Activated naive CD8-positive, alpha-beta T cell treated with anti-CD3 and anti-CD28 coated beads for 36 hours (primary cell): Measurements from ENCODE around the gene CTNNBL1. TPM values are rescaled to one million over a fixed set of nuclear protein-coding genes. Genes with fewer than 3 reads are reported as not detected.
"Not testable (repeated sequence)": the region's sequence is repeated elsewhere in the genome, so short reads cannot be mapped to it uniquely, and the experiment has no call there.

ENCODE experiments used
- DNase-seq: peaks from one replicate; pipeline ENCODE4 v3.0.0; 2021
- H3K27ac Mint-ChIP-seq: one replicate; pipeline ENCODE4 v1.8.0; 2022; ENCODE audit warnings: mild to moderate bottlenecking, moderate library complexity, mixed read lengths
- H3K27me3 Mint-ChIP-seq: one replicate; pipeline ENCODE4 v1.8.0; 2022; ENCODE audit warnings: mild to moderate bottlenecking, mixed read lengths
- H3K36me3 Mint-ChIP-seq: one replicate; pipeline ENCODE4 v1.8.0; 2021; ENCODE audit warnings: mild to moderate bottlenecking, mixed read lengths
- H3K4me1 Mint-ChIP-seq: one replicate; pipeline ENCODE4 v1.8.0; 2021; ENCODE audit warnings: mixed read lengths
- H3K4me3 Mint-ChIP-seq: one replicate; pipeline ENCODE4 v1.8.0; 2022; ENCODE audit warnings: mild to moderate bottlenecking, moderate library complexity, mixed read lengths
- H3K9me3 Mint-ChIP-seq: one replicate; pipeline ENCODE4 v1.8.0; 2022; ENCODE audit warnings: mixed read lengths
- total RNA-seq, 2 experiments: library from RNA; stranded (reverse); gene quantifications; one replicate each; pipeline ENCODE4 v1.2.3, GENCODE V29; 2021

Gene CTNNBL1
- total RNA-seq, 2 experiments from 2014 or later = 85.6 to 98.4 TPM

DNA sequence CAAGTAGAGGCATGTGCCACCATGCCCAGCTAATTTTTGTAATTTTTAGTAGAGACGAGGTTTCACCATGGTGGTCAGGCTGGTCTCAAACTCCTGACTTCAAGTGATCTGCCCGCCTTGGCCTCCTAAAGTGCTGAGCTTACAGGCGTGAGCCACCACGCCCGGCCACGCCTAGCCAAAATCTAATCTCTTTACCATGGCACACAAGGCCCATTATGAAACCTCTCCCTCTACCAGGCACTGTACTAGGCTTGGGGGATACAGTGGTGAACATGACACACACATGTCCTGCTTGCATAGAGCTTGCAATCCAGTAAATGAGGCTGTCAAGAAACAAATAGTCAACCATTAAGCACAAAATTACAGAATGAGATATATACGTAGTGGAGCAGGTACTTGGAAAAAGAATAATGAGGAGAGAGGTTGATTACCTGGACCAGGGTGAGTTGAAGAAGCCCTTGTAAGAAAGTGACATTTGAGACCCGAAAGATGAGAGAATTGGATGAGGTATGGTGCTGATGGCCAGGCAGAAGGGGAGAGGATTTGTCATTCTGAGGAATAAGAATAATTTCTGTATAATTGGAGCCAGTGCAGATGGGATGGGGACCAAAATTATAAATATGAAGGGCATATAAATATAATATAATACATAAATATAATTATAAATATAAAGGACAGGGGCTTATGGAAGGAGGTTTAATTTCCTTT is 1.2 kb upstream of the CTNNBL1 start:
- Mint-ChIP-seq H3K4me3 (no peak overlapping the region), H3K27me3 (peaks cover 29% of the 10 kb centered on the region), H3K4me1 (peaks cover 20% of the 10 kb centered on the region), H3K9me3 (no peaks in the 10 kb centered on the region), H3K36me3 (peaks cover 12% of the 10 kb centered on the region), H3K27ac (no peak overlapping the region)
- DNase-seq = no peak

DNA sequence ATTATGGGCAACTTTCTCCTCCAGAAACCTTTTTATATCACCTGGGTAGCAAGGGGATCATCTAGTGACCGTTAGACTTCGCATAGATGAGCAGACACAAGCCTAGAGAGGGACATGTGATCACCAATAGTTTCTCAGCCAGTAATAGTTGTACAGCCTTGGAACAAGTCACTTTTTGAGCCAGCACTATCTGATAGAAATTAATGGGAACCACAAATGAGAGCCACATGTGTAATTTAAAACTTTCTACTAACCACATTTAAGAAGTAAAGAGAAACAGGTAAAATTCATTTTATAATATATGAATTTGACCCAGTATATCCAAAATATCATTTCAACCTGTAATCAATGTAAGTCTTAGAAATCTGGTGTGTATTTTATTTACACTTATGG is 592 bp upstream of the CTNNBL1 start:
- peak overlapping the region; percentile 91 for H3K27ac Mint-ChIP-seq
- no peak for DNase-seq
- H3K4me3 Mint-ChIP-seq = peak overlapping the region; percentile 99
- H3K27me3 Mint-ChIP-seq = peaks cover 29% of the 10 kb centered on the region
- H3K36me3 Mint-ChIP-seq = peaks cover 12% of the 10 kb centered on the region
- H3K9me3 Mint-ChIP-seq = no peaks in the 10 kb centered on the region
- H3K4me1 Mint-ChIP-seq = peaks cover 14% of the 10 kb centered on the region

GRCh38 chr20:37695684-37696342 is 2.0 kb downstream of the CTNNBL1 start:
- no peaks in the 10 kb centered on the region for H3K9me3 Mint-ChIP-seq
- peaks cover 31% of the 10 kb centered on the region for H3K4me1 Mint-ChIP-seq
- peaks cover 8% of the 10 kb centered on the region for H3K27me3 Mint-ChIP-seq
- DNase-seq = no peak
- H3K27ac Mint-ChIP-seq = no peak overlapping the region
- H3K36me3 Mint-ChIP-seq = peaks cover 12% of the 10 kb centered on the region
- no peak overlapping the region for H3K4me3 Mint-ChIP-seq

GRCh38 chr20:37697314-37697713 is 3.5 kb downstream of the CTNNBL1 start:
- Mint-ChIP-seq H3K27ac (no peak overlapping the region), H3K4me1 (peaks cover 31% of the 10 kb centered on the region), H3K36me3 (peaks cover 12% of the 10 kb centered on the region), H3K4me3 (no peak overlapping the region), H3K27me3 (peaks cover 2% of the 10 kb centered on the region), H3K9me3 (no peaks in the 10 kb centered on the region)
- DNase-seq = no peak

DNA sequence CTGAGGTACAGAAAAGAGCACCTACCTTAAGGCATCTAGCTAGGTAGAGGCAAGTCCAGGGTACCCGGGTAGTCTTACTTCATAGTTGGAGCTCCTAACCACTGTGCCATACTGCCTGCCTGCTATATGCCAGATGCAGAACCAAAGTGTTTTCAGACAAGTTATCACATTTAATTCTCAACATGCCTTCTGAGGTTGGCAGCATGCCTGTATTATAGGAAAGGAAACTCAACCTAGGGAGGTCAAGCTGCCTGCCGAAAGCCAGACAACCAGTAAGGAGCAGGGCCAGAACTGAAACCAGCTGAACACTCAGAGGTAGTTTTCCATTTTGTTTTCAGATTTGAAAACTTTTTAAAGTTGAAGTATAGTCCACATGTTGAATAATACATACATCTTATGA is 5.4 kb downstream of the CTNNBL1 start:
- Mint-ChIP-seq H3K4me3 (no peak overlapping the region), H3K27me3 (no peaks in the 10 kb centered on the region), H3K27ac (no peak overlapping the region), H3K4me1 (peaks cover 29% of the 10 kb centered on the region), H3K36me3 (peaks cover 12% of the 10 kb centered on the region), H3K9me3 (no peaks in the 10 kb centered on the region)
- no peak for DNase-seq

DNA sequence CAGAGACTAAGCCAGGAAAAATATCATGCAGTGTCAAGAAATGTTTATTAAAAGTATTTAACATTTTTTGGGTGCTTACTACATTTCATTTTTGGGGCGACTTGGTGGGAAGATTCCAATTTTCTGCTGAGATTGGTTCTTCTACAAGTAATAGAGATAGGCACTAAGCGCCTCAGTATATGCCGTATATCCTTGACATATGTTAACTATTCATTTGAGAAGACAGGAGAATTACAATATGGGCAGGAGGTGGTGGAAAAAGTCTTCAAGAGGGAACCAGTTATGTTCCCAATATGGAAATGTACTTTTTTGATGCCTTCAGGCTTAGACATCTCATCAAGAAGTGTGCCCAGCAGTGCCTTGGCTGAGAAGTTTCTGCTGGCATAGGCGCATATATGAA is 6.5 kb downstream of the CTNNBL1 start:
- Mint-ChIP-seq H3K9me3 (no peaks in the 10 kb centered on the region), H3K36me3 (peaks cover 11% of the 10 kb centered on the region), H3K4me1 (peaks cover 28% of the 10 kb centered on the region), H3K27ac (no peak overlapping the region), H3K4me3 (no peak overlapping the region), H3K27me3 (no peaks in the 10 kb centered on the region)
- no peak for DNase-seq

- Mint-ChIP-seq H3K36me3 (peaks cover 10% of the 10 kb centered on the region), H3K4me1 (peaks cover 21% of the 10 kb centered on the region)
- not testable (repeated sequence) for H3K27ac Mint-ChIP-seq, DNase-seq, H3K4me3 Mint-ChIP-seq, H3K27me3 Mint-ChIP-seq, H3K9me3 Mint-ChIP-seq
Measured at GRCh38 chr20:37701676-37702075, 7.8 kb downstream of the CTNNBL1 start.

GRCh38 chr20:37702403-37703034 is 8.7 kb downstream of the CTNNBL1 start:
- Mint-ChIP-seq H3K27me3 (no peaks in the 10 kb centered on the region), H3K27ac (no peak overlapping the region), H3K4me1 (peaks cover 21% of the 10 kb centered on the region), H3K4me3 (no peak overlapping the region), H3K9me3 (no peaks in the 10 kb centered on the region), H3K36me3 (peaks cover 6% of the 10 kb centered on the region)
- no peak for DNase-seq

DNA sequence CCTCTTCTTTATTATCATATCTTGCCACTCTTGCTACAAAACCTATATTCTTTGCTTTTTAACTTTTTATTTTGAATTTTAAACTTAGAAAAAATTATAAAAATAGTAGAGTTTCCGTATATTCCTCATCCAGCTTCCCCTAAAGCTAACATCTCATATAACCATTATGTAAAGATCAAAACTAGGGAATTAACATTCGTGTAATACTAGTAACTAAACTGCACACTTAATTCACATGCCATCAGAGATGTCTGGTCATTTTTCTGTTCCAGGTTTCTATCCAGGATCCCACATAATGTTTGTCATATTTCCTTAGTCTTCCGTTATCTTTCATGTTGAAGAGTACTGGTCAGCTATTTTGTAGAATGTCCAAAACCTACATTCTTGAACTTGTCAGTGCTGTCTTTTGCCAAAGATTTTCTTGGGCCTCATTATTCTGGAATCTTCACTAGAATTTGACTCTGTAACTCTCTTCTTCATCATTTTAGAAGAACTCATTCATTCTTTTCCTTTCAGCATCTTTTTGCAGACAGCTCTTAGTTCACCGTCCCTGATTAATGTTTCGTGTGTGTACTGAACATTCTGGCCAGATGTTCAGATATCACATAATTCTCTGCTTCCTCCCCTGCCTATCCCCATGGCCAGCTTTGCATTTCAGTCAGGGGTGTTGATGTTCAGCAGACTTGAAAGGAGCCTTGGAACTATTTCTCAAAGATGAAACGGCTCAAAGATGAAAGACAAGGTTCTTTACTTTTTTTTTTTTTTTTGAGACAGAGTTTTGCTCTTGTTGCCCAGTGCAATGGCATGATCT is 9.4 kb downstream of the CTNNBL1 start:
- DNase-seq = no peak
- Mint-ChIP-seq H3K4me3 (no peak overlapping the region), H3K27ac (no peak overlapping the region), H3K9me3 (no peaks in the 10 kb centered on the region), H3K36me3 (peaks cover 11% of the 10 kb centered on the region), H3K27me3 (no peaks in the 10 kb centered on the region), H3K4me1 (peaks cover 25% of the 10 kb centered on the region)

GRCh38 chr20:37704955-37705354 is 11.1 kb downstream of the CTNNBL1 start:
- Mint-ChIP-seq H3K4me1 (peaks cover 18% of the 10 kb centered on the region), H3K36me3 (peaks cover 11% of the 10 kb centered on the region), H3K27me3 (no peaks in the 10 kb centered on the region), H3K27ac (no peak overlapping the region), H3K4me3 (no peak overlapping the region), H3K9me3 (no peaks in the 10 kb centered on the region)
- DNase-seq = no peak

GRCh38 chr20:37706298-37706697 is 12.5 kb downstream of the CTNNBL1 start:
- H3K27ac Mint-ChIP-seq = no peak overlapping the region
- no peaks in the 10 kb centered on the region for H3K9me3 Mint-ChIP-seq
- H3K27me3 Mint-ChIP-seq = no peaks in the 10 kb centered on the region
- peaks cover 11% of the 10 kb centered on the region for H3K36me3 Mint-ChIP-seq
- DNase-seq = no peak
- H3K4me3 Mint-ChIP-seq = no peak overlapping the region
- peaks cover 17% of the 10 kb centered on the region for H3K4me1 Mint-ChIP-seq

DNA sequence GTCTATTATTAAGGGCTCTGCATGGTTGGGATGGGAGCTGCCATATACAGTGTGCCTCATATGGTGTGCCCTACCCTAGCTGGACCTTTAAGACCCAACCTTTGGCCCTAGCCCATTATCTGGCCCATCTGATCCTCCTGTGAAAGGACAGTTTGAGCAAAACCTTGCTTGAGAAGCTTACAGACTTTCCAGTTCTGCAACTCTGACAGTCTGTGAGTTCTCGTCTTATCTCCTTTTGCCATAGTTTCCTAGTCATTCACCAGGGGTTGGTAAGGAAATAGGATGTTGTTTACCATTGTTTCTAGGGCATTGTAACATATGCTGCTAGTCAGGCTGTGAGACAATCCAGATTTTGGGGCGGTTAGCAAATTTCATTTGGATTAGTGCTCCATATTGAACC is 17.2 kb downstream of the CTNNBL1 start:
- no peaks in the 10 kb centered on the region for H3K27me3 Mint-ChIP-seq
- peaks cover 23% of the 10 kb centered on the region for H3K4me1 Mint-ChIP-seq
- H3K36me3 Mint-ChIP-seq = peaks cover 22% of the 10 kb centered on the region
- H3K4me3 Mint-ChIP-seq = no peak overlapping the region
- H3K9me3 Mint-ChIP-seq = no peaks in the 10 kb centered on the region
- no peak for DNase-seq
- H3K27ac Mint-ChIP-seq = no peak overlapping the region

DNA sequence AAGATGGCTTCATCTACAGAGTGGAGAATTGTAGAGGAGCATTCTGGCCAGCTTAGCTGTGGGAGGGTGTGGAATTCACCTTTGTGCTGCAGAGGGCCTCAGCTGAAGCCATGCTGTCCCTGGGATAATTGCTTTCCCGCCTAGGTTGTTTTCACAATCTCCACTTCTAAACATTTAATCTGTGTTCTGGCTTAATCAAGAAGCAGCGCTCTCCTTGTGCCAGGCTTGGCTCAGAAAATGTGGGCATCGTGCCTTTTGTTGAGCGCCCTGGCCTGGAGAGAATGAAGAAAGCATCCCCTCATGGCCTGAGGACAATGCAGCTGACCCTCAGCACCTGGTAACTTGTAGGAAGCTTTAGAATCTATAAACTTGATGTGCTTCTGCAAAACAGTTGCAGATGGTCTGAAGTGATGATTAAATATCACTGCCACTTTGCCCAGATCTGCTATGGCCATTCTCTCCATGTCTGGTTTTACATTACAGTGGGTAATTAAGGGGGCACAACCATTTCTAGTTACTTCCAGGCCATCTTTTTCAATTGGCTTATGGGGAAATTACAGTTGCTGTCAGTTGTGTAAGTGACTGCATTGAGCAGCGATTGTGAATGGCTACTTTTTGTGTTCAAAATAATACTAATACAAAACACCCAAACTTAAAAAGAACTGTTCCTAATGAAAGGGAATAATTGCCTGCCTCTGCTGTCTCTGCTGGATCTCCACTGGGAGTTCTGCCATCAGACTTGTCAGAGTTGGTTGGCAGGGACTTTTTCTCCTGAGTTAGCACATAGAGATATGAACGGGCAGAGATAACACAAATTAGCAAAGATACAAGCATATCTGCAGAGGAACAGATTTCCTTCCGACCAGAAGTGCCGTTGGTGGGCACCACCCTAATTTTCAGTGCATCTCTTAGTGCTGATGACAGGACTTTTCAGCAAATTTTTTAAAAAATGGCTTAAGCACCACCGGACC is 18.4 kb downstream of the CTNNBL1 start:
- Mint-ChIP-seq H3K9me3 (peaks cover 2% of the 10 kb centered on the region), H3K4me1 (peaks cover 26% of the 10 kb centered on the region)

DNA sequence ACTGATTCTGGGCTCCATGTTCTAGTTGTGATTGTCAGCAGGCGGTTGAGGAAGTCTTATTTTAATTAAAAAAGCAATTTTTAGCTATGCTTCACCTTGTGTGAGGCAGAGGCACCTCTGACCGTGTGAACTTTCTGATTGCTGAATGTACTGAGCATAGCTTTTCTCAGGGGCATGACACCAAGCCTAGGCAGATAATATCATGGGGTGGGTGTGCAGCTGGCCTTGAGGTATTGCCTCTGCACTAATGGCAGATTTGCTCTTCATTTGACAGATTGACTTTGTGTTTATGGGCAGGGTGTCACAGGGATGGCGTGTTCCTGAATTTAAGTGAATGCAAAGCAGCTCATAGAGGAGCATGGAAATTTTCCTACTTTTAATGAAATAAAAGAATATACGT is 19.6 kb downstream of the CTNNBL1 start:
- no peak for DNase-seq
- Mint-ChIP-seq H3K9me3 (peaks cover 2% of the 10 kb centered on the region), H3K4me3 (no peak overlapping the region), H3K27ac (no peak overlapping the region), H3K36me3 (peaks cover 23% of the 10 kb centered on the region), H3K4me1 (peaks cover 22% of the 10 kb centered on the region), H3K27me3 (no peaks in the 10 kb centered on the region)

More for the DNA sequence above, 18.4 kb downstream of the CTNNBL1 start:
- peaks cover 27% of the 10 kb centered on the region for H3K36me3 Mint-ChIP-seq
- DNase-seq = no peak
- H3K27me3 Mint-ChIP-seq = no peaks in the 10 kb centered on the region
- no peak overlapping the region for H3K4me3 Mint-ChIP-seq
- H3K27ac Mint-ChIP-seq = no peak overlapping the region
